ENCODE results near the gene CETP.
"Not testable (repeated sequence)": the region's sequence is repeated elsewhere in the genome, so short reads cannot be mapped to it uniquely, and the experiment has no call there.

CETP gene

GRCh38 chr16:56961851-56962281 lies at the start of gene CETP:
TSS of gene CETP (plus strand) at chr16:56961950. CDS start at chr16:56961980, 30 bp downstream.
- no peak for DNase-seq

GRCh38 chr16:56912746-56913708 lies 48.7 kb upstream of the CETP start:
- DNase-seq = no peak

GRCh38 chr16:56914896-56915295 lies 46.9 kb upstream of the CETP start:
- no peak for DNase-seq

GRCh38 chr16:56915336-56916119 lies 46.2 kb upstream of the CETP start:
- DNase-seq = no peak

GRCh38 chr16:56916571-56917403 lies 45.0 kb upstream of the CETP start:
- DNase-seq = no peak

GRCh38 chr16:56918467-56919012 lies 43.2 kb upstream of the CETP start:
- DNase-seq = no peak

- DNase-seq = no peak
Observed at GRCh38 chr16:56919099-56919800, 42.5 kb upstream of the CETP start.

- DNase-seq = no peak
Observed at GRCh38 chr16:56921571-56921970, 40.2 kb upstream of the CETP start.

- no peak for DNase-seq
Observed at GRCh38 chr16:56923481-56924091, 38.2 kb upstream of the CETP start.

GRCh38 chr16:56927471-56927870 lies 34.3 kb upstream of the CETP start:
- DNase-seq = no peak

- no peak for DNase-seq
Observed at GRCh38 chr16:56929639-56930038, 32.1 kb upstream of the CETP start.

GRCh38 chr16:56930486-56931270 lies 31.1 kb upstream of the CETP start:
- DNase-seq = no peak

GRCh38 chr16:56931271-56931891 lies 30.4 kb upstream of the CETP start:
- DNase-seq = no peak

GRCh38 chr16:56931892-56932720 lies 29.6 kb upstream of the CETP start, which contains the start of gene HERPUD1:
TSS of gene HERPUD1 (plus strand) at chr16:56932142. CDS start at chr16:56932245, 103 bp downstream.
- peak; percentile 91 for DNase-seq

- DNase-seq = no peak
Observed at GRCh38 chr16:56932721-56933619, 28.8 kb upstream of the CETP start.

GRCh38 chr16:56933828-56934598 lies 27.7 kb upstream of the CETP start:
- DNase-seq = no peak

GRCh38 chr16:56934599-56935145 lies 27.1 kb upstream of the CETP start:
- not testable (repeated sequence) for DNase-seq

Data from GOT3 (cell line).